GM04503 (cell line): ENCODE results near the gene PRKCD.
"Not testable (repeated sequence)": the region's sequence is repeated elsewhere in the genome, so short reads cannot be mapped to it uniquely, and the experiment has no call there.

Experiments
- DNase-seq: peaks from one replicate; pipeline ENCODE4 v3.0.0-alpha.2; 2012; ENCODE audit warnings: low read depth

The PRKCD gene

GRCh38 chr3:53139906-53140846, 20.8 kb upstream of the PRKCD start:
- no peak for DNase-seq

GRCh38 chr3:53140847-53141845, 19.9 kb upstream of the PRKCD start:
- DNase-seq, result peak; percentile 61

- no peak for DNase-seq
Observed at GRCh38 chr3:53142986-53143385, 18.0 kb upstream of the PRKCD start.

- DNase-seq, result no peak
Observed at GRCh38 chr3:53144446-53144845, 16.6 kb upstream of the PRKCD start.

- DNase-seq, result no peak
Observed at GRCh38 chr3:53144862-53145712, 15.9 kb upstream of the PRKCD start.

- DNase-seq, result no peak
Observed at GRCh38 chr3:53145713-53146080, 15.3 kb upstream of the PRKCD start.

GRCh38 chr3:53146319-53146891, 14.6 kb upstream of the PRKCD start:
- DNase-seq, result no peak

GRCh38 chr3:53147151-53147902, 13.7 kb upstream of the PRKCD start:
- DNase-seq, result no peak

- DNase-seq, result no peak
Observed at GRCh38 chr3:53147903-53148400, 13.1 kb upstream of the PRKCD start.

- no peak for DNase-seq
Observed at GRCh38 chr3:53149006-53149690, 11.9 kb upstream of the PRKCD start.

- DNase-seq, result no peak
Observed at GRCh38 chr3:53149699-53150098, 11.3 kb upstream of the PRKCD start.

- DNase-seq, result no peak
Observed at GRCh38 chr3:53150247-53151085, 10.5 kb upstream of the PRKCD start.

GRCh38 chr3:53151086-53151438, 9.9 kb upstream of the PRKCD start:
- DNase-seq, result not testable (repeated sequence)

GRCh38 chr3:53151465-53151864, 9.5 kb upstream of the PRKCD start:
- DNase-seq, result no peak

- DNase-seq, result no peak
Observed at GRCh38 chr3:53151870-53152660, 8.9 kb upstream of the PRKCD start.

- DNase-seq, result no peak
Observed at GRCh38 chr3:53153264-53153823, 7.7 kb upstream of the PRKCD start.

GRCh38 chr3:53153980-53154379, 7.0 kb upstream of the PRKCD start:
- DNase-seq, result no peak

- no peak for DNase-seq
Observed at GRCh38 chr3:53154881-53155285, 6.1 kb upstream of the PRKCD start.
